ENCODE data around the gene PRAMEF13.
"Not testable (repeated sequence)": the region's sequence is repeated elsewhere in the genome, so short reads cannot be mapped to it uniquely, and the experiment has no call there.

Gene PRAMEF13

GRCh38 chr1:13201309-13201708 is at the start of gene PRAMEF13:
PRAMEF13 (minus strand) TSS chr1:13201409; CDS start chr1:13199589, 1,820 bp downstream.
- DNase-seq, result not testable (repeated sequence)

- DNase-seq, result not testable (repeated sequence)
Measured at GRCh38 chr1:13247122-13247521, 45.9 kb upstream of the PRAMEF13 start.

GRCh38 chr1:13246554-13246871 is 45.3 kb upstream of the PRAMEF13 start:
- DNase-seq, result not testable (repeated sequence)

GRCh38 chr1:13245841-13246553 is 44.8 kb upstream of the PRAMEF13 start:
- not testable (repeated sequence) for DNase-seq

GRCh38 chr1:13243536-13244263 is 42.5 kb upstream of the PRAMEF13 start:
- DNase-seq, result not testable (repeated sequence)

GRCh38 chr1:13239633-13240032 is 38.4 kb upstream of the PRAMEF13 start:
- DNase-seq, result not testable (repeated sequence)

- DNase-seq, result not testable (repeated sequence)
Measured at GRCh38 chr1:13237572-13237971, 36.4 kb upstream of the PRAMEF13 start.

GRCh38 chr1:13234057-13234456 is 32.8 kb upstream of the PRAMEF13 start:
- peak; percentile 14 for DNase-seq

GRCh38 chr1:13232056-13232455 is 30.8 kb upstream of the PRAMEF13 start:
- not testable (repeated sequence) for DNase-seq

- not testable (repeated sequence) for DNase-seq
Measured at GRCh38 chr1:13231061-13231750, 30.0 kb upstream of the PRAMEF13 start.

GRCh38 chr1:13230601-13231000 is 29.4 kb upstream of the PRAMEF13 start:
- not testable (repeated sequence) for DNase-seq

- DNase-seq, result not testable (repeated sequence)
Measured at GRCh38 chr1:13230096-13230495, 28.9 kb upstream of the PRAMEF13 start.

- DNase-seq, result no peak
Measured at GRCh38 chr1:13228343-13228781, 27.2 kb upstream of the PRAMEF13 start.

- DNase-seq, result not testable (repeated sequence)
Measured at GRCh38 chr1:13227271-13228055, 26.3 kb upstream of the PRAMEF13 start.

- not testable (repeated sequence) for DNase-seq
Measured at GRCh38 chr1:13225675-13226204, 24.5 kb upstream of the PRAMEF13 start, which contains the start of gene PRAMEF18. PRAMEF18 (minus strand) TSS chr1:13226154; CDS start chr1:13226106, 48 bp downstream.

GRCh38 chr1:13224480-13225060 is 23.4 kb upstream of the PRAMEF13 start:
- DNase-seq, result no peak

GRCh38 chr1:13222788-13223187 is 21.6 kb upstream of the PRAMEF13 start:
- not testable (repeated sequence) for DNase-seq

GRCh38 chr1:13219203-13219602 is 18.0 kb upstream of the PRAMEF13 start:
- DNase-seq, result not testable (repeated sequence)

GRCh38 chr1:13216619-13217018 is 15.4 kb upstream of the PRAMEF13 start:
- DNase-seq, result not testable (repeated sequence)

- DNase-seq, result not testable (repeated sequence)
Measured at GRCh38 chr1:13208712-13209111, 7.5 kb upstream of the PRAMEF13 start.

GRCh38 chr1:13171548-13171947 is 29.7 kb downstream of the PRAMEF13 start, which contains the start of gene PRAMEF9:
PRAMEF9 (plus strand) TSS chr1:13171848; CDS start chr1:13175281, 3,433 bp downstream.
- not testable (repeated sequence) for DNase-seq

- DNase-seq, result not testable (repeated sequence)
Measured at GRCh38 chr1:13165531-13165930, 35.7 kb downstream of the PRAMEF13 start, which contains the start of gene HNRNPCL4. HNRNPCL4 (minus strand) TSS chr1:13165631; CDS start chr1:13165467, 164 bp downstream.

Data from NCI-H2029 (cell line).